Gastroesophageal sphincter (tissue), 3 donors: ENCODE measurements around the gene MPO.

Experiments
- POLR2A ChIP-seq, 2 donors: fragments of 450-650 bp; IDR thresholded peaks; one replicate each; pipeline ENCODE4 v1.6.1; 2017; ENCODE audit warnings: antibody characterized with exemption in 2 of 2, mild to moderate bottlenecking in 2 of 2, moderate library complexity in 1 of 2
- POLR2AphosphoS5 ChIP-seq: sonication (generic); formaldehyde crosslinking; IDR thresholded peaks from one replicate; pipeline ENCODE4 v1.6.1; 2017; ENCODE audit warnings: antibody characterized with exemption
- TF ChIP-seq, protein P1 (sequence below), 4 experiments: fragments of 200-600 bp in 2 of 4; fragments of 450-650 bp in 2 of 4; sonication (generic) in 1 of 4; IDR thresholded peaks; one replicate each; pipeline ENCODE4 v1.5.1; 2017 to 2019; ENCODE audit warnings: antibody characterized with exemption in 4 of 4, mild to moderate bottlenecking in 2 of 4, moderate library complexity in 2 of 4

DNA sequence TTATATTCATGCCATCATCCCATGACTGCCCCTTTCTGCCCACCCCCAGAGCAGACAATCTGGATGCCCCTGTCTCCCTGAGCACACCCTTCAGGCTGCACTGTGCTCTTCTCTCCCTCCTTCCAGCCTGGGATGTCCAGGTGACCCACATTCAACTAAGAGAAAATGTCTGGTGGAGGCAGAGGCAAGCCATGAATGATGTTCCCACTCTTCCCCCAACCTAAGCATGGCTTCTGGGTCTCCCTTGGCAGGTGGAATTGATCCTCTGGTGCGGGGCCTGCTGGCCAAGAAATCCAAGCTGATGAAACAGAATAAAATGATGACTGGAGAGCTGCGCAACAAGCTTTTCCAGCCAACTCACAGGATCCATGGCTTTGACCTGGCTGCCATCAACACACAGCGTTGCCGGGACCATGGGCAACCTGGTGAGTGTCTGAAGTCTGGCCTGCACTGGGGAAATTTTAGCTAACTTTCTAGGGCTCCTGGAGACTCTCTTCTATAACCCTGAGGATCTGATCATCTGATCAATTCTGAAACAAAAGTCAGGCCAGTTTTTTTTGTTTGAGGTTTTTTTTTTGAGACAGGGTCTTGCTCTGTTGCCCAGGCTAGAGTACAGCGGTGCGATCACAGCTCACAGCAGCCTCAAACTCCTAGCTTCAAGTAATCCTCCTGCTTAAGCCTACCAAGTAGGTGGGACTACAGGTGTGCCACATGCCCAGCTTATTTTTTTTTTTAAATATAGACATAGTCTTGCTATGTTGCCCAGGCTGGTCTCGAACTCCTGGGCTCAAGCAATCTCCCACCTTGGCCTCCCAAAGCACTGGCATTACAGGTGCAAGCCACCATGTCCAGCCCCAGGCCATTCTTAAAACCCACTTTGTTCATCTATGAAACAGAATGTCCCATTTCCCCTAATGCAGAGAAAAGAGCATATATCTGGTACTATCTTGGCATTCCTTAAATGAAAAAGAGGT is 14.5 kb downstream of the MPO start:
- TF ChIP-seq POLR2A (IDR thresholded peaks at IDR 0.05) (no peak), POLR2AphosphoS5 (no peak)
- TF ChIP-seq, protein P1, sequence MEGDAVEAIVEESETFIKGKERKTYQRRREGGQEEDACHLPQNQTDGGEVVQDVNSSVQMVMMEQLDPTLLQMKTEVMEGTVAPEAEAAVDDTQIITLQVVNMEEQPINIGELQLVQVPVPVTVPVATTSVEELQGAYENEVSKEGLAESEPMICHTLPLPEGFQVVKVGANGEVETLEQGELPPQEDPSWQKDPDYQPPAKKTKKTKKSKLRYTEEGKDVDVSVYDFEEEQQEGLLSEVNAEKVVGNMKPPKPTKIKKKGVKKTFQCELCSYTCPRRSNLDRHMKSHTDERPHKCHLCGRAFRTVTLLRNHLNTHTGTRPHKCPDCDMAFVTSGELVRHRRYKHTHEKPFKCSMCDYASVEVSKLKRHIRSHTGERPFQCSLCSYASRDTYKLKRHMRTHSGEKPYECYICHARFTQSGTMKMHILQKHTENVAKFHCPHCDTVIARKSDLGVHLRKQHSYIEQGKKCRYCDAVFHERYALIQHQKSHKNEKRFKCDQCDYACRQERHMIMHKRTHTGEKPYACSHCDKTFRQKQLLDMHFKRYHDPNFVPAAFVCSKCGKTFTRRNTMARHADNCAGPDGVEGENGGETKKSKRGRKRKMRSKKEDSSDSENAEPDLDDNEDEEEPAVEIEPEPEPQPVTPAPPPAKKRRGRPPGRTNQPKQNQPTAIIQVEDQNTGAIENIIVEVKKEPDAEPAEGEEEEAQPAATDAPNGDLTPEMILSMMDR (IDR thresholded peaks at IDR 0.05), result no peak
